Myocyte (in vitro differentiated cells): Measurements from ENCODE around the gene XIRP1. TPM values are rescaled to one million over a fixed set of nuclear protein-coding genes. Genes with fewer than 3 reads are reported as not detected.
"Not testable (repeated sequence)": the region's sequence is repeated elsewhere in the genome, so short reads cannot be mapped to it uniquely, and the experiment has no call there.

Experiments
- DNase-seq: peaks from one replicate; pipeline ENCODE4 v3.0.0-alpha.2; 2012; ENCODE audit warnings: low read depth
- polyA plus RNA-seq: library from polyadenylated mRNA; unstranded; fragments of >200 nt; gene quantifications from one replicate; pipeline ENCODE4 v1.2.1, GENCODE V29; 2012; ENCODE audit warnings: missing spikeins
- total RNA-seq: library from RNA; depleted of rRNA; stranded (reverse); fragments of >200 nt; gene quantifications from 2 replicates; pipeline ENCODE4 v1.2.3, GENCODE V29; 2014

Gene XIRP1
- 104 and 142 TPM in 2 replicates for total RNA-seq
- polyA plus RNA-seq, result 21.6 TPM

GRCh38 chr3:39192490-39193092 is at the start of gene XIRP1:
Gene XIRP1 (minus strand): TSS chr3:39192595. CDS start chr3:39189445, 3,150 bp downstream.
- peak; percentile 99 for DNase-seq

GRCh38 chr3:39241561-39241960 is 49.2 kb upstream of the XIRP1 start:
- no peak for DNase-seq

- DNase-seq, result no peak
Measured at GRCh38 chr3:39237027-39237426, 44.6 kb upstream of the XIRP1 start.

- no peak for DNase-seq
Measured at GRCh38 chr3:39234651-39235050, 42.3 kb upstream of the XIRP1 start.

- no peak for DNase-seq
Measured at GRCh38 chr3:39232859-39233258, 40.5 kb upstream of the XIRP1 start.

- no peak for DNase-seq
Measured at GRCh38 chr3:39230453-39230852, 38.1 kb upstream of the XIRP1 start.

- no peak for DNase-seq
Measured at GRCh38 chr3:39228496-39228895, 36.1 kb upstream of the XIRP1 start.

GRCh38 chr3:39227596-39227995 is 35.2 kb upstream of the XIRP1 start:
- not testable (repeated sequence) for DNase-seq

- no peak for DNase-seq
Measured at GRCh38 chr3:39226106-39226741, 33.8 kb upstream of the XIRP1 start.

GRCh38 chr3:39224288-39224687 is 31.9 kb upstream of the XIRP1 start:
- no peak for DNase-seq

- no peak for DNase-seq
Measured at GRCh38 chr3:39222939-39223338, 30.5 kb upstream of the XIRP1 start.

GRCh38 chr3:39222462-39222861 is 30.1 kb upstream of the XIRP1 start:
- no peak for DNase-seq

GRCh38 chr3:39221141-39221530 is 28.7 kb upstream of the XIRP1 start:
- DNase-seq, result no peak

- no peak for DNase-seq
Measured at GRCh38 chr3:39220407-39221140, 28.2 kb upstream of the XIRP1 start.

- DNase-seq, result no peak
Measured at GRCh38 chr3:39219702-39220101, 27.3 kb upstream of the XIRP1 start.

- peak; percentile 79 for DNase-seq
Measured at GRCh38 chr3:39216176-39216790, 23.9 kb upstream of the XIRP1 start.

- no peak for DNase-seq
Measured at GRCh38 chr3:39213613-39214012, 21.2 kb upstream of the XIRP1 start.

- DNase-seq, result no peak
Measured at GRCh38 chr3:39212665-39213064, 20.3 kb upstream of the XIRP1 start.

- peak; percentile 61 for DNase-seq
Measured at GRCh38 chr3:39211332-39212130, 19.1 kb upstream of the XIRP1 start.

GRCh38 chr3:39210078-39210477 is 17.7 kb upstream of the XIRP1 start:
- no peak for DNase-seq

- DNase-seq, result no peak
Measured at GRCh38 chr3:39209329-39209970, 17.1 kb upstream of the XIRP1 start.
